Measurements from ENCODE around the gene SLAMF8. TPM values are rescaled to one million over a fixed set of nuclear protein-coding genes. Genes with fewer than 3 reads are reported as not detected.
A peak's percentile ranks its signal among the peaks of the same experiment; 100 is the strongest.

Gene SLAMF8
- total and polyA plus RNA-seq, 9 donors: 0.19 to 1.5 (median 0.43) TPM

DNA sequence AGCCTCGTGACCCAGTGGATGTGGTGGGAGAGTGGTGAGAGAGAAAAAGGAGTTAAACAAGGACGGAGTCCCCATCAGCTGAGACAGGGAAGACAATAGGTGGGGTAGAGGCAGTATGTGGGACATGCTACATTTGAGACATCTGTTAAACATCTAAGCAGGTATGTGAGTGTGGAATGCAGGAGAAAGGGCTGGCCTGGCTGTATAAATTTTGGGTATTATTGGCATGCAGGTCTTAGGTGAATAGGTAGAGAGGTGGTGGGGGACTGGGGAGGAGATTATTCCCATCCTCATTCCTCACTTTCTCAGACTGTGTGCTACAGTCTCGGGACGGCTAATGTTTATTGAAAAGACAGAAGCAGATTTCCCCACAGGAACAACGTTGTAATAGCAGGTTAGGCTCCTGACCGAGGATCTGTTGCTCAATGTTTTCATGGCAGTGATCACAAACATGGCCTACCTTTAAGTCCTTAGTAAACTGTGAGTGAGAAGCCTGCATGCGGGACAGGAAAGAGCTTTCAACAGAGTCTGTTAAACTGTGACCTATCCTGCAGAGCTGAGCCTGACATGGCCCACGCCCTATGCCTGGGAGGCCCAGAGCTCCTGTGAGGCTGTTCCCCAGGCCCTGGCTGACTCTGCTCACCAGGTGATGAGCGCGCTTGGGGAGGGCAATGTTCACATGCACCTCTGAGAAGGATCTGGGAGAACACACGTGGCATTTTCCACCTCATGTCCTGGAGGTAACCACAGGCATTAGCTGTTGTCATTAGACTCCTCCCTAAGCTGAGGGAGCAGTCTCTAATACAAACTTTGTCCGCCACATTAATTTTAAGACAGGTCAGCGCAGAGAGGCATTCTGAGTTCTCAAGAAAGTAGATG is 19.3 kb downstream of the SLAMF8 start:
- Histone ChIP-seq H3K4me3 (ENCODE audit: low read length) (no peak overlapping the region), H3K9me3 (replicated peaks; ENCODE audit: control insufficient read depth, low read depth, low read length) (no peaks in the 10 kb centered on the region), H3K36me3 (ENCODE audit: control insufficient read depth, insufficient read depth, low read length) (no peaks in the 10 kb centered on the region), H3K27me3 (ENCODE audit: control insufficient read depth, insufficient read depth, low read length) (no peaks in the 10 kb centered on the region), H3K27ac (ENCODE audit: low read length) (no peak overlapping the region), H3K4me1 (ENCODE audit: control insufficient read depth, insufficient read depth, low read length) (peaks cover 8% of the 10 kb centered on the region)
- no peak for DNase-seq
- 58% methylated on average over 9 of the region's 13 CpGs for WGBS (ENCODE audit: insufficient coverage)

- H3K27me3 ChIP-seq (ENCODE audit: control insufficient read depth, insufficient read depth, low read length): no peaks in the 10 kb centered on the region
- H3K9me3 ChIP-seq (replicated peaks; ENCODE audit: control insufficient read depth, low read depth, low read length): no peaks in the 10 kb centered on the region
- no peak for DNase-seq
- 52% methylated on average over 3 of the region's 4 CpGs for WGBS (ENCODE audit: insufficient coverage)
- H3K36me3 ChIP-seq (ENCODE audit: control insufficient read depth, insufficient read depth, low read length): no peaks in the 10 kb centered on the region
- no peak overlapping the region for H3K27ac ChIP-seq (ENCODE audit: low read length)
- no peak overlapping the region for H3K4me3 ChIP-seq (ENCODE audit: low read length)
- H3K4me1 ChIP-seq (ENCODE audit: control insufficient read depth, insufficient read depth, low read length): no peaks in the 10 kb centered on the region
These were observed 20.6 kb downstream of the SLAMF8 start for GRCh38 chr1:159847231-159847630.

DNA sequence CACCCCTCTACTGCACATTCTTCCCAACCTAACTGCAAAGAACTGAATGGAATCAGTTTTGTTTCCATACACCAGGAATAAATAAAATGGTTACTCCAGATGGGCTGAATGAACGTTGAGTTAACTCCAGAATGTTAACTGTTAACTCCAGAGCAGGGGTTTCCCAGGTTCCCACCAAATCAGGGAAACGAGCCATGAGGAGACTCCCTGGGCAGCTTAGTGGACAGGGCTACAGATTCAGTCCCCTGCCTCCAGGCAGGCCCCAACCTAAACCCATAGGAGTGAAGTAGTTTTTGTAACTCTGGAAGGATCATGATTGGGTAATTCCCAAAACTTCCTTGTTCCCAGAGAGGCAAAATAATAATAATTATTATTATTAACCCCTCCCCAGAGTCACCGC is 21.7 kb downstream of the SLAMF8 start:
- no peak for DNase-seq

DNA sequence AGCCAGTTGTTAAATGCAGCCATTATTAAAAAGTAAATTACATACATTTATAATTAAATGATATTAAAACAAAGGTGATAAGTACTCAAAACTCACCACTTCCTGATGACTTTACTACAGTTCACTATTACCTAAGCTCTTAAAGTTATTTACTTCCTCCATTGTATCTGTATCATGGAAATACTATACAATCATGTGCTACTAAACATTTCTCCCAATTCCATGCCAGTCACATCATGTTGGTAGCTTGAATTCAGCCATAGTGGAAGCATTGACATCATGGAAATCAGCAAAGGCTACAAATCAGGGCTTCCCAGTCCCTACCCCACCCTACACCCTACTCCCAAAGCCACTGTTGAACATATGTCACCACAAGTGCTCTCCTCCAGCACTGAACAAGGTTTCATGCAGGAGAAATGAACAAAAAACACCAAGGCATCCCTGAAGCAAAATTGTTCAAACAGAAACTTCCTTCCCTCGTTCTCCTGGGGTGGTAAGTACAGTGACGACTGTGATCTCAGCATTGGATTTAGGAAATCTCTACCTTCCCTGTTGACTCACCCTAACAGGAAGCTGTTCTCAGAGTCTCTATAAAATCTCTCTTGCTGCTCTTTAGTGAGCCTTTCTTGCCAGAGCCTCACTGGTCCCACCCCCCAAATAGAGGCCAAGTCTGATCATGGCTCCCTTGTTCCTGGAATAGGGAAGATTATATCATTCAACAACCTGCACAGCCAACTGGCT is 23.1 kb downstream of the SLAMF8 start:
- Histone ChIP-seq H3K4me3 (ENCODE audit: low read length) (no peak overlapping the region), H3K9me3 (replicated peaks; ENCODE audit: control insufficient read depth, low read depth, low read length) (no peaks in the 10 kb centered on the region), H3K4me1 (ENCODE audit: control insufficient read depth, insufficient read depth, low read length) (peaks cover 8% of the 10 kb centered on the region), H3K36me3 (ENCODE audit: control insufficient read depth, insufficient read depth, low read length) (no peaks in the 10 kb centered on the region), H3K27ac (ENCODE audit: low read length) (no peak overlapping the region), H3K27me3 (ENCODE audit: control insufficient read depth, insufficient read depth, low read length) (no peaks in the 10 kb centered on the region)
- WGBS (ENCODE audit: insufficient coverage): no CpG with 5 or more reads among the region's 2 CpGs
- no peak for DNase-seq

More for the DNA sequence above, 21.7 kb downstream of the SLAMF8 start:
- 0% methylated on average over 1 of the region's 3 CpGs for WGBS (ENCODE audit: insufficient coverage)
- Histone ChIP-seq H3K4me1 (ENCODE audit: control insufficient read depth, insufficient read depth, low read length) (peaks cover under 1% of the 10 kb centered on the region), H3K27ac (ENCODE audit: low read length) (no peak overlapping the region), H3K27me3 (ENCODE audit: control insufficient read depth, insufficient read depth, low read length) (no peaks in the 10 kb centered on the region), H3K36me3 (ENCODE audit: control insufficient read depth, insufficient read depth, low read length) (no peaks in the 10 kb centered on the region), H3K9me3 (replicated peaks; ENCODE audit: control insufficient read depth, low read depth, low read length) (no peaks in the 10 kb centered on the region), H3K4me3 (ENCODE audit: low read length) (no peak overlapping the region)

DNA sequence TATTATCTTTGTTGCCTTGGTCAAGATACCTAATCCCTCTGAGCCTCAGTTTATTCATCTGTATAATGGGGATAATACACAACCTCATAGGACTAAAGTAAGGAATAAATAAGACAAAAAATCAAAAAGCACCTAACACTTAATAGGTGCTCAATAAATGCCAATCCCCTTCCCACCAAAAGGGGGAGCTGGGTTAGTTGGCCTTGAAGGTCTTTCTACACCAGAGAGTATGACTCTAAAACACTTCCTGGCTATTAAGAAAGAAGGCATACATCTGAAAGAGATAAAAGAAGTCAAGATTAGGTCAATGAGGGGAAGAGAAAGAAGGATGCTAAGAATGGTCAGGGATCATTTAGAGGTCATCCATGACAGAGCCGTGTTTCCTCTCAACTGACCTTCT is 24.7 kb downstream of the SLAMF8 start:
- no peaks in the 10 kb centered on the region for H3K27me3 ChIP-seq (ENCODE audit: control insufficient read depth, insufficient read depth, low read length)
- H3K4me1 ChIP-seq (ENCODE audit: control insufficient read depth, insufficient read depth, low read length): peaks cover 14% of the 10 kb centered on the region
- H3K4me3 ChIP-seq (ENCODE audit: low read length): no peak overlapping the region
- no CpG with 5 or more reads among the region's 1 CpG for WGBS (ENCODE audit: insufficient coverage)
- H3K9me3 ChIP-seq (replicated peaks; ENCODE audit: control insufficient read depth, low read depth, low read length): no peaks in the 10 kb centered on the region
- H3K27ac ChIP-seq (ENCODE audit: low read length): no peak overlapping the region
- H3K36me3 ChIP-seq (ENCODE audit: control insufficient read depth, insufficient read depth, low read length): peaks cover 1% of the 10 kb centered on the region
- no peak for DNase-seq

DNA sequence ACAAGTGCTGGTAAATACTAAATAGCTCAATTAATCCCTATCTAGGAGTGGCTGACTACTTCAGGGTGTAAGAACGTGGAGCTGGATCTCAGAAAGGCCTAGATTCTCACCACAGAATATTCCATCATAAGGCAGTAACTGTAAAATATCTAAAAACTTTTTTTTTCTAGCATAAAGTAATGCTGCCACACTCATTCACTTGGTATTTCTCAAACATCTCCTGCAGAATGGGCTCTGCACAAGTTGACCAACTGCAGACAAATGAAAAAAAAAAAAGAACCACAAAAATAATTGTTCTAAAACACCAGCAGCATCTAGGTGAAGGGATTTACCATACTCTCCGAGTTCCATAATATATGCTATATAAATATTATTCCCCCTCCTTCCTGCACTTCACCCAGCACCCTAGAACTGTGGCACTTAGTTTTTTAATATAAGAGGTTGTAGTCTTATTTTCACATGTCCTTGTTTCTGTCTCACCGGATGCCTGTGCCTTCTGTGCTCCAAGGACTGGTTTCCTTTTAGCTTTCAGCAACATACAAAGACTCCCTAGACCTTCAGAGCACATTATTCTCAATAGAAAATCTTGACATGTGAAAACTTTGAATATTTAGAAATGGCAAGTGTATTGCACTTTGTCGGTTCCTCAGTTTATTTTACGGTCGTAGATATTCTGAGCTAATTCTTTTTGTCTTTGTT is 26.9 kb downstream of the SLAMF8 start:
- peak; percentile 27 for DNase-seq
- no peaks in the 10 kb centered on the region for H3K27me3 ChIP-seq (ENCODE audit: control insufficient read depth, insufficient read depth, low read length)
- peaks cover 14% of the 10 kb centered on the region for H3K4me1 ChIP-seq (ENCODE audit: control insufficient read depth, insufficient read depth, low read length)
- peak overlapping the region; percentile 83 for H3K27ac ChIP-seq (ENCODE audit: low read length)
- peaks cover 4% of the 10 kb centered on the region for H3K36me3 ChIP-seq (ENCODE audit: control insufficient read depth, insufficient read depth, low read length)
- no CpG with 5 or more reads among the region's 6 CpGs for WGBS (ENCODE audit: insufficient coverage)
- peak overlapping the region; percentile 80 for H3K4me3 ChIP-seq (ENCODE audit: low read length)
- H3K9me3 ChIP-seq (replicated peaks; ENCODE audit: control insufficient read depth, low read depth, low read length): no peaks in the 10 kb centered on the region

DNA sequence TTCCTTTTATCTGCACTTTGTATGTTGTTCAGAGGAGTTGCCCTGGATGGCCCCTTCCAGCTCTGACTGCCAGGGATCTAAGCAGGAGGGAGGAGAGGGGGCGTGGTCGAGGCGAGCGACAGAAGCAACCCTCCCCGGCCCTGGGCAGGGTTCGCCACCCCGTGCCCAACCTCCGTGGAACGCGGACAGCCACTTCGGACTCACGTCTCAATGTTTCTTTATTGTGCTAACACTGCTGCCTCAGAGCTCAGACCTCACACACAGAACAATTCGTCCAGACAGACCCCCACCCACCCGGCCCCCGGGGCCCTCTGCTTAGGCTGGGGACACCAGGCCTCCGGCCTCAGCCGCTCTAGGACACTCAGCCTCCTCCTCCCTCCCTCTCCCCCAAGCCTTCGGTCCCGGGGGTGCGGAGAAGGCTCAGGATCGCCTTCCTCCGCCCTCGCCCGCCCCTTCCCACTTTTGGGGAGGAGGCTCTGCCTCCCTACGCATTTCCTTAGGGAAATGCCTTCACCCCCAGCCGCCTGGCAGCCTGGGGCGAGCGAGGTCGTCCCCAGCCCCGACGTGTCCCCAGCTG is 27.5 kb downstream of the SLAMF8 start:
- H3K27me3 ChIP-seq (ENCODE audit: control insufficient read depth, insufficient read depth, low read length): no peaks in the 10 kb centered on the region
- peak; percentile 78 for DNase-seq
- H3K27ac ChIP-seq (ENCODE audit: low read length): peak overlapping the region; percentile 83
- H3K9me3 ChIP-seq (replicated peaks; ENCODE audit: control insufficient read depth, low read depth, low read length): no peaks in the 10 kb centered on the region
- peaks cover 4% of the 10 kb centered on the region for H3K36me3 ChIP-seq (ENCODE audit: control insufficient read depth, insufficient read depth, low read length)
- H3K4me1 ChIP-seq (ENCODE audit: control insufficient read depth, insufficient read depth, low read length): peaks cover 14% of the 10 kb centered on the region
- 0% methylated on average over 31 of the region's 31 CpGs for WGBS (ENCODE audit: insufficient coverage)
- peak overlapping the region; percentile 80 for H3K4me3 ChIP-seq (ENCODE audit: low read length)

DNA sequence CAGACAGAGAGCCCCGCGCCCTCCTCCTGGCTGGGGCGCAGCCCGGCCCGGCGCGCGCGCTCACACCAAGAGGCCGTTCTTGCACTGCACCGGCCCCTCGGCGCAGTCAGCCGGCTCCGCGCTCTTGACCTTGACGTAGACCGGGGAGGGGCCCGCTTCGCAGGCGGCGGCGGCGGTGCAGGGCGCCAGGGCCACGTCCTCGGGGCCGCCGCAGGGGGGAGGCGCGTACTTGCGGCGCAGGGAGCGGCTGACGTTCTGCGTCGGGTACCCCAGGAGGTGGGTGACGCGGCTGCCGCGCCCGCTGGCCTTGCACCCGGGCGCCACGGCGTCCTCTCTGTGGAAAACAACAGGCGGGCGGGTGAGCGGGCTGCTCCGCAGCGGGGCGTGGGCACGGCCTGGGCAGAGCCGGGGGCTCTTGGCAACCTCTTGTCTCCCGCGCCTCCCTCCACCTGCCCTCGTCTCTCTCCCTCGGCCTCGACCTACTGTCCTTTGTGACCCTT is 28.1 kb downstream of the SLAMF8 start:
- Histone ChIP-seq H3K27me3 (ENCODE audit: control insufficient read depth, insufficient read depth, low read length) (no peaks in the 10 kb centered on the region), H3K36me3 (ENCODE audit: control insufficient read depth, insufficient read depth, low read length) (peaks cover 4% of the 10 kb centered on the region), H3K4me1 (ENCODE audit: control insufficient read depth, insufficient read depth, low read length) (peaks cover 14% of the 10 kb centered on the region), H3K4me3 (ENCODE audit: low read length) (peak overlapping the region; percentile 80), H3K9me3 (replicated peaks; ENCODE audit: control insufficient read depth, low read depth, low read length) (no peaks in the 10 kb centered on the region), H3K27ac (ENCODE audit: low read length) (peak overlapping the region; percentile 83)
- DNase-seq: peak; percentile 93
- WGBS (ENCODE audit: insufficient coverage): under 1% methylated on average over 59 of the region's 59 CpGs

- H3K27ac ChIP-seq (ENCODE audit: low read length): no peak overlapping the region
- no peak for DNase-seq
- H3K9me3 ChIP-seq (replicated peaks; ENCODE audit: control insufficient read depth, low read depth, low read length): no peaks in the 10 kb centered on the region
- 43% methylated on average over 34 of the region's 34 CpGs for WGBS (ENCODE audit: insufficient coverage)
- H3K36me3 ChIP-seq (ENCODE audit: control insufficient read depth, insufficient read depth, low read length): peaks cover 4% of the 10 kb centered on the region
- peak overlapping the region; percentile 80 for H3K4me3 ChIP-seq (ENCODE audit: low read length)
- H3K27me3 ChIP-seq (ENCODE audit: control insufficient read depth, insufficient read depth, low read length): no peaks in the 10 kb centered on the region
- H3K4me1 ChIP-seq (ENCODE audit: control insufficient read depth, insufficient read depth, low read length): peaks cover 14% of the 10 kb centered on the region
These were observed 29.0 kb downstream of the SLAMF8 start for GRCh38 chr1:159855709-159856108.
